Heart left ventricle (tissue), 16 donors: Measurements from ENCODE around the gene MCUB. TPM values are rescaled to one million over a fixed set of nuclear protein-coding genes. Genes with fewer than 3 reads are reported as not detected.

Experiments used
- ATAC-seq, 4 donors: fragments of 200-7000 bp; cut with Tn5 transposase; one replicate each; pipeline ENCODE4 v1.9.1; 2020 to 2022; ENCODE audit warnings: moderate library complexity in 4 of 4, mild to moderate bottlenecking in 3 of 4, moderate number of reproducible peaks in 1 of 4
- DNase-seq, 5 donors: peaks; one replicate each; pipeline ENCODE4 v3.0.0-alpha.2; 2020
- H3K27ac ChIP-seq, 12 donors: fragments of 200-600 bp; sonication (generic) in 4 of 12; one replicate each; pipeline versions ENCODE4 v1.5.0 to v1.8.0; 2016 to 2022; ENCODE audit warnings: mild to moderate bottlenecking in 2 of 12
- H3K27me3 ChIP-seq, 9 donors: fragments of 200-600 bp; sonication (generic) in 2 of 9; one replicate each; pipeline versions ENCODE4 v1.5.1 to v1.8.0; 2016 to 2022; ENCODE audit warnings: mild to moderate bottlenecking in 3 of 9
- H3K36me3 ChIP-seq, 9 donors: fragments of 200-600 bp; sonication (generic) in 2 of 9; one replicate each; pipeline versions ENCODE4 v1.5.0 to v1.8.0; 2018 to 2022; ENCODE audit warnings: mild to moderate bottlenecking in 2 of 9
- H3K4me1 ChIP-seq, 12 donors: fragments of 200-600 bp; sonication (generic) in 4 of 12; one replicate each; pipeline versions ENCODE4 v1.5.0 to v1.8.0; 2016 to 2022; ENCODE audit warnings: mild to moderate bottlenecking in 3 of 12
- H3K4me3 ChIP-seq, 12 donors: fragments of 200-600 bp; sonication (generic) in 4 of 12; one replicate each; pipeline versions ENCODE4 v1.5.0 to v1.8.0; 2017 to 2022; ENCODE audit warnings: mild to moderate bottlenecking in 9 of 12, moderate library complexity in 4 of 12
- H3K9me3 ChIP-seq, 12 donors: fragments of 200-600 bp; sonication (generic) in 4 of 12; one replicate each; pipeline versions ENCODE4 v1.5.0 to v1.8.0; 2016 to 2022; ENCODE audit warnings: mild to moderate bottlenecking in 1 of 12
- CTCF ChIP-seq, 12 donors: fragments of 200-600 bp; sonication (generic) in 4 of 12; IDR thresholded peaks; one replicate each; pipeline versions ENCODE4 v1.5.0 to v1.8.0; 2018 to 2022; ENCODE audit warnings: antibody characterized with exemption in 12 of 12, mild to moderate bottlenecking in 5 of 12
- POLR2A ChIP-seq, 2 donors: fragments of 450-650 bp; IDR thresholded peaks; one replicate each; pipeline ENCODE4 v1.6.1; 2017; ENCODE audit warnings: antibody characterized with exemption in 2 of 2, mild to moderate bottlenecking in 2 of 2, moderate library complexity in 2 of 2
- WGBS, 4 donors: extraction: QIAGEN DNeasy Blood & Tissue Kit in 2 of 4; methylation state at CpG; one replicate each; pipeline versions ENCODE4 v1.1.5 to v1.1.7; 2013 to 2018; 5-methylcytosine and 5-hydroxymethylcytosine counted together
- intact Hi-C, 10 donors: fragments of 100-400 bp; cut with DNase I; formaldehyde crosslinking; loops; one replicate each; pipeline versions ENCODE4 v1.11.1 to v1.14.2; 2022
- polyA plus RNA-seq, 2 donors: library from polyadenylated mRNA; stranded (reverse); fragments of 200-250 nt; gene quantifications; one replicate each; pipeline ENCODE4 v1.2.3, GENCODE V29; 2013
- total RNA-seq, 9 donors: library from RNA; depleted of rRNA in 2 of 9; stranded (reverse); fragments of >200 nt in 2 of 9; fragmentation: NEBNext Ultra II Directional in 3 of 9; extraction: Animal tissue kit (Norgen Biotek cat#: 25700) in 3 of 9; gene quantifications; one replicate each; pipeline versions ENCODE4 v1.1.0 to v1.2.4, GENCODE V29; 2016 to 2023
- donor health status: ischemic (EF 13 %, LVEDD 7.1; RV severe dilation, severe dysfunction).
- donor health status: healthy with polysubstance abuse.
- donor health status: DM: no; HTN: yes; CAD: no.
- donor health status: DM: no; HTN: no; CAD: no.
- donor health status: ischemic (EF 25% LVEDD 6.9; RV normal size, moderate dysfunction).
- donor health status: ischemic (EF 25% LVEDD 5.7; RV mildly dilated, moderate dysfunction).
- donor health status: healthy.
- donor health status: DM: yes; HTN: yes; CAD: no.
- donor health status: ischemic (EF 35%, LVEDD 5.7; RV mildly dilated, moderate dysfunction).
- donor health status: nonischemic (EF 11% LVEDD 7.7; RV severe dilation, severe dysfunction).
- donor health status: DM: yes; HTN: yes; CAD: no.
- donor health status: PGD.
- donor health status: ischemic (EF 29% LVEDD 5.4; RV normal size, mild dysfunction).
- donor health status: nonischemic (EF 23%, LVEDD 6.1; RV moderate dilation, normal function).

Gene MCUB
- total and polyA plus RNA-seq, 11 donors, result 1.6 to 15.1 (median 4.3) TPM

DNA sequence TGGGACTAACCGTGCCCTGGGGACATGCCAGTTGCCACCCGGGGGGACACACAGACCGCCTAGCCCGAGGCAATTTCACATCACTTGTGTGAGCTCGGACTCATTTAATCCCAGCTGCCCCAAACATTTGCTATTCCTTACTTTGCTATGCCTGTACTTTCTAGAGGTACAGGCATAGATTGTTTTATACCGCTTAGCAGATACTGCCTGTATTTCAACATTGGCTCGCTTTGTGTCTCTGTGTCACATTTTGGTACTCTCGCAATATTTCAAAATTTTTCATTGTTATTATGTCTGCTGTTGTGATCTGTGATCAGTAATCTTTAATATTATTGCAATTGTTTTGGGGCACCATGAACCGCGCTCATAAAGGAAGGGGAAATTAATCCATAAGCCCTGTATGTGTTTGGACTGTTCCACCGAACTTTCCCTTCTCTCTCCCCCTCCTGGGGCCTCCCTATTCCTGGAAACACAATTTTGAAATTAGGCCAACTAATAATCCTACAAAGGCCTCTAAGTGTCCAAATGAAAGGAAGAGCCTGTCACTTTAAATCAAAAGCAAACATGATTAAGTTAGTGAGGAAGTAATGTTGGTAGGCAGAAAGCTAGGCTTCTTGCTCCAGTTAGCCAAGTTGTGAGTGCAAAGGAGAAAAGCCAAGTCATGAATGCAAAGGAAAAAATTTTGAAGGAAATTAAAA is 143.8 kb downstream of the MCUB start:
- peak overlapping the region; percentile 59 to 97 (median 76) for H3K4me3 ChIP-seq
- intact Hi-C loops, result loop anchor here (1.0 to 10.0 kb wide), 12 partner anchors 26 to 279 kb away; partner anchors contain the start of genes GAR1 (in 8 of the 10), SEC24B (in 3 of the 10), RRH (in 2 of the 10) and MCUB (in 1 of the 10)
- no peak for TF ChIP-seq CTCF (IDR thresholded peaks at IDR 0.05)
- TF ChIP-seq POLR2A (IDR thresholded peaks at IDR 0.05), result no peak
- WGBS, 4 donors, result 11 to 19% (median 15%) methylated on average over 9 to 11 of the region's 11 CpGs
- H3K4me1 ChIP-seq, result peaks cover 0 to 21% (median 16%) of the 10 kb centered on the region in 12 donors
- no peaks in the 10 kb centered on the region for H3K27me3 ChIP-seq
- no peak for DNase-seq
- no peaks in the 10 kb centered on the region for H3K9me3 ChIP-seq
- H3K36me3 ChIP-seq, result peaks cover 0 to 7% (median 0%) of the 10 kb centered on the region in 9 donors
- H3K27ac ChIP-seq, result peak overlapping the region; percentile 40 to 90 (median 85)
- ATAC-seq, result no peak

GRCh38 chr4:109708435-109708834 is 148.4 kb downstream of the MCUB start:
- no peak for DNase-seq
- peaks cover 0 to 29% (median 14%) of the 10 kb centered on the region in 9 donors for H3K36me3 ChIP-seq
- H3K9me3 ChIP-seq, result no peaks in the 10 kb centered on the region
- no peak overlapping the region for H3K4me3 ChIP-seq
- ATAC-seq, result no peak
- WGBS, 4 donors, result 22 to 51% (median 33%) methylated on average over 2 of the region's 2 CpGs
- H3K27me3 ChIP-seq, result no peaks in the 10 kb centered on the region
- no peak for TF ChIP-seq POLR2A (IDR thresholded peaks at IDR 0.05)
- no peak for TF ChIP-seq CTCF (IDR thresholded peaks at IDR 0.05)
- intact Hi-C loops, result loop anchor here (10.0 kb wide), 5 partner anchors 106 to 284 kb away; partner anchors contain the start of genes GAR1 (in 2 of the 10), RRH (in 2 of the 10) and MCUB (in 1 of the 10)
- H3K4me1 ChIP-seq, result peaks cover 0 to 9% (median 5%) of the 10 kb centered on the region in 12 donors
- H3K27ac ChIP-seq, result no peak overlapping the region

DNA sequence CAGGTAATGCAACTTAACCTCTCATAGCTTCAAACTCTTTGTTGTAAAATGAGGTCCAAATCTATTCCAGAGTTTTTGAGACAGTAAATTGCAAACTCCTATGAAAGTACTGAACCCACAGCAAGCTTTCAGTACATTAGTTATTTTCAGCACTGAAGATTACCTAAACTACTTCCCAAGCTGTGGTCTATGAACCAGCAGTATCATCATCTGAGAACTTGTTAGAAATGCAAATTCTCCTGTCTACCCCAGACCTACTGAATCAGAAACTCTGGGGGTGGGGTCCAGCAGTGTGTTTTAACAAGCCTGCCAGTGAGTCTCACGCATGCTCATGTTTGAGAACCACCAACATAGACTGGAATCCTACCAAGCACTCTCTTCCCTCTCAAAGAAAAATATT is 148.9 kb downstream of the MCUB start:
- peaks cover 0 to 35% (median 20%) of the 10 kb centered on the region in 9 donors for H3K36me3 ChIP-seq
- no peaks in the 10 kb centered on the region for H3K9me3 ChIP-seq
- no peaks in the 10 kb centered on the region for H3K27me3 ChIP-seq
- intact Hi-C loops, result loop anchor here (10.0 kb wide), 5 partner anchors 106 to 284 kb away; partner anchors contain the start of genes GAR1 (in 2 of the 10), RRH (in 2 of the 10) and MCUB (in 1 of the 10)
- H3K4me3 ChIP-seq, result no peak overlapping the region
- TF ChIP-seq POLR2A (IDR thresholded peaks at IDR 0.05) (no peak), CTCF (IDR thresholded peaks at IDR 0.05) (no peak)
- peaks cover 0 to 6% (median under 1%) of the 10 kb centered on the region in 12 donors for H3K4me1 ChIP-seq
- no peak for DNase-seq
- ATAC-seq, result no peak
- WGBS, 4 donors, result 93 to 100% (median 96%) methylated on average over 1 of the region's 1 CpG
- no peak overlapping the region for H3K27ac ChIP-seq

DNA sequence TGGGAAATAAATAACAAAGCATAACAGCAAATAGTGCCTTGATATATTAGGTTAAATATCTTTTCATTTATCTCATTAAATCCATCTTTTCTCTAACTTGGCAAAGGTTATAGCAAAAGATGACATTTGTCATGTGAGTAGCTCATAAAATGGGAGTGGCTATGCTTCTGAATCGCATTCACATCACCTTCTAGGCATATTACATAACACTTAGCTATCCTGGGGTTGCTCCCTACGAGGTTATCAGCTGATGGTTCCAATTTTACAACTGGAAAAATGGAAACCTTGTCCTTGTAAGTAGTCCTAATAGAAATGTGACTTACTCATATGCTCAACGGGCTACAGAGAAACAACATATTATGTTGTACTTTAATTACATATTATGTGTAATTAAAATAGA is 153.5 kb downstream of the MCUB start:
- no peak for DNase-seq
- intact Hi-C loops, result no loop called here
- WGBS, 4 donors, result 87 to 91% (median 90%) methylated on average over 3 of the region's 3 CpGs
- no peak for TF ChIP-seq POLR2A (IDR thresholded peaks at IDR 0.05)
- TF ChIP-seq CTCF (IDR thresholded peaks at IDR 0.05), result no peak
- H3K4me3 ChIP-seq, result no peak overlapping the region
- no peaks in the 10 kb centered on the region for H3K9me3 ChIP-seq
- H3K27me3 ChIP-seq, result no peaks in the 10 kb centered on the region
- no peaks in the 10 kb centered on the region for H3K4me1 ChIP-seq
- no peak for ATAC-seq
- H3K36me3 ChIP-seq, result peaks cover 0 to 63% (median 49%) of the 10 kb centered on the region in 9 donors
- H3K27ac ChIP-seq, result no peak overlapping the region
